GM19372 (cell line): ENCODE measurements around the gene MATCAP1.

ENCODE experiments used
- ATAC-seq: cut with Tn5 transposase; IDR thresholded peaks from one replicate; pipeline ENCODE4 v1.9.1; 2021; ENCODE audit warnings: mild to moderate bottlenecking, low read depth, moderate library complexity; ENCODE audit not compliant: unreplicated experiment

The MATCAP1 gene

DNA sequence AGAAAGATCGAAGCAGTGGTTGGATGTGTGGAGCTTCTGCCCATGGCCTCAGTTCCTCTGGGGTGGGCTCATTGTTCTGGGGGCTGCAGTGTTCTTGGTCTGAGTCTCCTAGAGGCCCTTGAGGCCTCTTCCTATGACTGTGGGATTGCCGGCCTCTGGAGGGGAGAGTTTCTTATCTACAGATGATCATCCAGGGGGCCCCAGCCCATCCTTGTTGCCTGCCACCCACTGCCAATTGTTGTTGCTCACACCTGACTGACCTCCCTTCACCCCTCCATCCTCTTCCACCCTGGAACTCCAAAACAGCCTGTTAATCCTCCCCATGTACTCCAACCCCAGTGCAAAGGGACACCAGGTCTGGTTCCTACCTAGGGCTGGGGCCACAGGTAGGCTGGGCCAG lies 38.8 kb downstream of the MATCAP1 start:
- no peak for ATAC-seq

DNA sequence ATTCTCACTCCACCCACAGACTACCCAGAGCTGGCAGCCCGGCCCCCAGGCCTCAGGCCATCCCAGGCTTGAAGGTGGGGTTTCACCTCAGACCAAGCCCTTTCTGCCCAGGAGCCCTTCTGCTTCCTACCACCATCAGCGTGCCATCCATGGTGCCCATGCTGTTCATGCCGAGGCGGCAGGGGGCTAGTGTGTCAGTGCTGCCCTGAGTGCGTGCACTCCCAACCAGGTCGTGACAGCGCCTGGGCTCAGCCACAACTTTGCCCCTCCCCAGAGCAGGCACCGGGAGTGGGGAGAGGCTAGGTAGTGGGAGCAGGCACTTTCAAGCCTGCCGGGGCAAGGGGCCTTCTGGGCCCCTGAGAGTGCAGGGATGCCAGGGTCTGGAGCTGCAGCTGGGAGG lies 41.4 kb downstream of the MATCAP1 start:
- ATAC-seq: no peak

DNA sequence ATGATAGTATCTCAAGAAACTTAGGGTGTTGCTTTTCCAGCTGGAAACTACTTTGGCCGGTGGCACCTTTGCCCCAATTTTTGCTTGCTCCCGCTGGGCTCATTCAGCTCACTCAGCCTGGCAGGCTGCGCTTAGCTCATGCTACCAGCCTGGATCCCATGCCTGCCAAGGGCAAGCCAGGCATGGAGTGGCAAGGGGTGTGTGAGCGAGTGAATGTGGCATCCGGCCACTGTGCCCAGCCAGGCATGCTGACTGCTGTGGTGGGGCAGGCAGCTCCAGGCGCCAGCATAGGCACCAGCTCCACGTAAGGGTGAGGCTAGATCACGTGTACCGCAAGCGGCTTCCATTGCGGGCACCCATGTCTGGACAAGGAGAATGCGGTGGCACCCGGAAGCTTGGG lies 42.4 kb downstream of the MATCAP1 start:
- ATAC-seq: no peak

DNA sequence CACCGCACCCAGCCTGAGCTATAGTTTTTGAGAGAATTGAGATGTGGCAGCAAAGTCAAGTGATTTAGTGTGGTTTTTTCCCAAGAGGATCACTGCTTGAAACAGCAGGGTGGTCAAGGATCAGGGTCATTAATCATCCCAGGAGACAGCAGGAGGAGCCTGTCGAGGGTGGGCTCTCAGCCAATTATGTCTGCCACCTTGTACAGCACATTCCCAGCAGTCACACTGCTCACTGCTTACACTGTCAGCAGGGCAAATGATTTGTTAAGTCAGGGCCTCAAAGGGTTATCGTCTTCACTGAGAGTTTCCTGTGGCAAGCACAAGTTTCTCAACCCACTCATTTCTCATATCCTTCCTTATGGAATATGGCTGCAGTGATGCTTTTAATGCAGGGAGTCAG lies 46.2 kb downstream of the MATCAP1 start:
- ATAC-seq: no peak

DNA sequence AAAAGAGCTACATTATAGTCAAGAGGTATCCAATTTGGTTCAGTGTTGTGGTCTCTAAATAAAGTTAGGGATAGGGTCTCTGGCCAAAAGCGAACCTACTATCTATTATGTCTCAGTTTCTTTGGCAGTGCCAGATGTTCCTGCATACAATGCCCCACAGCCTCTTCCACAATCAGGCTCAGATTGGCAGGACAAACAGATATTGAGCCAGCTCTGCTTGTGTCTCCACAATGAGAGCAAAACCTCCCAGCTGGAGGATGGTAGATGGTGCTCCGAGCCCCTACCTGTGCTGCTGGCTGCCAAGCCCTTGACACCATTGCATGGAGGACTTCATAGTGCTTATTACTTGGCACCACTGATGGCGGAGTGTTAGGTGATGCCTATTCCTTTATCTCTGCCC lies 54.3 kb downstream of the MATCAP1 start:
- no peak for ATAC-seq

DNA sequence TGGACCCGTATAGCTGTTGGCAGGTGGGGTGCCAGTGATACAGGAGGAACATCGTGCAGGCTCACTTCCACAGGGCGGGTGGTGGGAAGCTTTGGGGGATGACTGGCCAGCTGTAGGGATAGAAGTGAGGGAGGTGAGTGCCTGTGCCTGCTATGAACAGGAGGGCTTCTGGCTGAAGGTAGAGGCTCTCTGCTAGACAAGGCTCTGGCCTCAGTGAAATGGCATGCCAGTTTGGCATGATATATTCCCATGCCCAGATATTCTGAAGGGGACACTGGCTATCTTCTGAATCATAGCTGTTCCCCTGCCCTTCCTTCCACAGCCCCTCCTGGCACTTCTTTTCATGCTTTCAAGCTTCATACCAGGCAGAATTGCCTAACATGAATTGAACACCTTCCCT lies 54.9 kb downstream of the MATCAP1 start:
- no peak for ATAC-seq

DNA sequence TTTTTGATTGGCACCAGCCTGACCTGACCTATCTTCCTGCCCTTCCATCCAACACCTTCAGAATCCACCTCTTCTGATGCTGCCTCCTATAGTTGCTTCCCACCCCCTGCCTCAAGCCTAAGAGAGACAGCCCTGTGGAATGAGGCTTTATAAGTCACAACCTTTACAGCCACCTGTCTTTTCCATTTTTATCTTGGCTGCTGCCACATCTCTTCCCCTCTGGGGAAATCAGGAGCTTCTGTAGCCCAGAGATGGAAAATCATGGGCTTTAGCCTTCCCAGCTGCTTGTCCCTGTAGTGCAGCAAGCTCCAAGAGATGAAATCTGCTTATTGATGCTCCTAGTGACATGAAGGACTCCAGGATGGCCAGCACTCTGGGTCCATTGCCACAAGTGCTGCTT lies 55.3 kb downstream of the MATCAP1 start:
- no peak for ATAC-seq
